HEK293 (cell line): ENCODE results near the gene CEP112.

Experiments
- CTCF ChIA-PET: fragments of 350-600 bp; formaldehyde crosslinking; extraction: SDS; loops from one replicate; lab custom pipeline; 2021; ENCODE audit warnings: antibody characterized with exemption; lab: Yijun Ruan, JAX
- POLR2A ChIA-PET: fragments of 300-600 bp; formaldehyde crosslinking; extraction: SDS; loops from one replicate; lab custom pipeline; 2020; ENCODE audit warnings: antibody characterized with exemption, inconsistent platforms; lab: Yijun Ruan, JAX
- H3K27ac ChIP-seq: fragments of 200-500 bp; sonication (Bioruptor generic); 2 replicates; pipeline ENCODE4 v1.5.1; 2014; ENCODE audit warnings: low read depth, low read length, control low read depth, inconsistent platforms; ENCODE audit errors: extremely low read depth
- H3K36me3 ChIP-seq, 2 experiments: fragments of 200-500 bp in 1 of 2; sonication (Bioruptor generic) in 1 of 2; 1 replicate in 1 of 2; 2 replicates in 1 of 2; pipeline ENCODE4 v1.5.1; 2014 to 2017; ENCODE audit warnings: inconsistent platforms in 2 of 2, low read length in 2 of 2; ENCODE audit not compliant: control insufficient read depth in 2 of 2, insufficient read depth in 1 of 2
- H3K4me1 ChIP-seq: fragments of 200-500 bp; sonication (Bioruptor generic); 2 replicates; pipeline ENCODE4 v1.5.1; 2014; ENCODE audit warnings: mild to moderate bottlenecking, low read length, inconsistent platforms; ENCODE audit not compliant: control insufficient read depth, insufficient read depth
- H3K4me3 ChIP-seq: 2 replicates; pipeline ENCODE4 v1.5.1; 2011; ENCODE audit warnings: low read depth, mild to moderate bottlenecking, control low read depth, low read length, moderate library complexity
- H3K9me3 ChIP-seq: fragments of 200-500 bp; sonication (Bioruptor generic); 2 replicates; pipeline ENCODE4 v1.5.1; 2014; ENCODE audit warnings: low read depth, low read length, inconsistent platforms; ENCODE audit not compliant: control insufficient read depth, insufficient read depth
- ATF2 ChIP-seq: fragments of 450-650 bp; formaldehyde crosslinking; IDR thresholded peaks from 2 replicates; pipeline ENCODE4 v1.5.1; 2016; ENCODE audit warnings: missing biosample characterization, missing genetic modification characterization, low read depth
- MZF1 ChIP-seq: fragments of 450-650 bp; formaldehyde crosslinking; IDR thresholded peaks from 2 replicates; pipeline ENCODE4 v1.5.1; 2017; ENCODE audit warnings: missing biosample characterization, missing genetic modification characterization, borderline replicate concordance
- OSR2 ChIP-seq: fragments of 450-650 bp; formaldehyde crosslinking; IDR thresholded peaks from 2 replicates; pipeline ENCODE4 v1.5.1; 2016; ENCODE audit warnings: missing biosample characterization, missing genetic modification characterization
- OVOL3 ChIP-seq: fragments of 450-650 bp; formaldehyde crosslinking; IDR thresholded peaks from 2 replicates; pipeline ENCODE4 v1.5.1; 2016; ENCODE audit warnings: missing biosample characterization, missing genetic modification characterization
- PRDM10 ChIP-seq: fragments of 450-650 bp; formaldehyde crosslinking; IDR thresholded peaks from 2 replicates; pipeline ENCODE4 v1.5.1; 2016; ENCODE audit warnings: missing biosample characterization, missing genetic modification characterization
- PRDM4 ChIP-seq: fragments of 450-650 bp; formaldehyde crosslinking; IDR thresholded peaks from 2 replicates; pipeline ENCODE4 v1.5.1; 2017; ENCODE audit warnings: missing biosample characterization, missing genetic modification characterization
- ZBTB1 ChIP-seq: fragments of 450-650 bp; formaldehyde crosslinking; IDR thresholded peaks from 2 replicates; pipeline ENCODE4 v1.5.1; 2016; ENCODE audit warnings: missing biosample characterization, missing genetic modification characterization
- ZNF16 ChIP-seq: fragments of 450-650 bp; formaldehyde crosslinking; IDR thresholded peaks from 2 replicates; pipeline ENCODE4 v1.5.1; 2016; ENCODE audit warnings: low read depth, missing biosample characterization, missing genetic modification characterization
- ZNF280C ChIP-seq: fragments of 450-650 bp; formaldehyde crosslinking; IDR thresholded peaks from 2 replicates; pipeline ENCODE4 v1.5.1; 2016; ENCODE audit warnings: missing biosample characterization, missing genetic modification characterization
- ZNF37A ChIP-seq: fragments of 450-650 bp; IDR thresholded peaks from 2 replicates; pipeline ENCODE4 v1.5.1; 2018; ENCODE audit warnings: missing biosample characterization, missing genetic modification characterization
- ZNF423 ChIP-seq: fragments of 450-650 bp; formaldehyde crosslinking; IDR thresholded peaks from 2 replicates; pipeline ENCODE4 v1.5.1; 2016; ENCODE audit warnings: missing biosample characterization, missing genetic modification characterization
- ZNF473 ChIP-seq: fragments of 450-650 bp; formaldehyde crosslinking; IDR thresholded peaks from 2 replicates; pipeline ENCODE4 v1.5.1; 2017; ENCODE audit warnings: missing biosample characterization, missing genetic modification characterization
- ZNF571 ChIP-seq: fragments of 450-650 bp; formaldehyde crosslinking; IDR thresholded peaks from 2 replicates; pipeline ENCODE4 v1.5.0; 2017; ENCODE audit warnings: missing biosample characterization, missing genetic modification characterization
- ZNF623 ChIP-seq: fragments of 450-650 bp; formaldehyde crosslinking; IDR thresholded peaks from 2 replicates; pipeline ENCODE4 v1.5.1; 2016; ENCODE audit warnings: missing biosample characterization, missing genetic modification characterization
- ZNF776 ChIP-seq: fragments of 450-650 bp; formaldehyde crosslinking; IDR thresholded peaks from 2 replicates; pipeline ENCODE4 v1.5.0; 2017; ENCODE audit warnings: missing biosample characterization, missing genetic modification characterization, borderline replicate concordance
- ZXDB ChIP-seq: fragments of 450-650 bp; formaldehyde crosslinking; IDR thresholded peaks from 2 replicates; pipeline ENCODE4 v1.5.1; 2016; ENCODE audit warnings: missing biosample characterization, missing genetic modification characterization
- TF ChIP-seq, protein P1 (sequence below): fragments of 450-650 bp; IDR thresholded peaks from 2 replicates; pipeline ENCODE4 v1.5.1; 2018; ENCODE audit warnings: missing biosample characterization, missing genetic modification characterization
- TF ChIP-seq, protein P2 (sequence below): fragments of 450-650 bp; formaldehyde crosslinking; optimal IDR thresholded peaks from 2 replicates; pipeline ENCODE3; 2016; ENCODE audit warnings: missing biosample characterization, mild to moderate bottlenecking, missing genetic modification characterization

CEP112 gene

GRCh38 chr17:65601145-65601544 is 590.8 kb downstream of the CEP112 start:
- CTCF ChIA-PET = interaction anchor here (0.6 kb wide), 1 partner anchor 12 kb away, joined by 3 read pairs; no protein-coding TSS in a partner anchor
- no peaks in the 10 kb centered on the region for H3K4me1 ChIP-seq

More at GRCh38 chr17:65601145-65601544, 590.8 kb downstream of the CEP112 start:
- no peak overlapping the region for H3K4me3 ChIP-seq
- POLR2A ChIA-PET = no interaction called here
- no peak overlapping the region for H3K27ac ChIP-seq
- H3K36me3 ChIP-seq = no peaks in the 10 kb centered on the region
- TF ChIP-seq MZF1 (tag by site-specific recombination) (no peak), ATF2 (tag by site-specific recombination) (no peak), ZNF16 (no peak), OSR2 (no peak), ZXDB (tag by site-specific recombination) (no peak), ZNF776 (no peak), ZNF473 (no peak), OVOL3 (tag by site-specific recombination) (no peak), ZNF423 (tag by site-specific recombination) (no peak), ZNF37A (tag by site-specific recombination) (no peak), PRDM10 (tag by site-specific recombination) (no peak), ZNF571 (no peak), ZBTB1 (tag by site-specific recombination) (no peak), ZNF280C (tag by site-specific recombination) (no peak), ZNF623 (tag by site-specific recombination) (no peak), PRDM4 (tag by site-specific recombination) (no peak)
- TF ChIP-seq, protein P1, sequence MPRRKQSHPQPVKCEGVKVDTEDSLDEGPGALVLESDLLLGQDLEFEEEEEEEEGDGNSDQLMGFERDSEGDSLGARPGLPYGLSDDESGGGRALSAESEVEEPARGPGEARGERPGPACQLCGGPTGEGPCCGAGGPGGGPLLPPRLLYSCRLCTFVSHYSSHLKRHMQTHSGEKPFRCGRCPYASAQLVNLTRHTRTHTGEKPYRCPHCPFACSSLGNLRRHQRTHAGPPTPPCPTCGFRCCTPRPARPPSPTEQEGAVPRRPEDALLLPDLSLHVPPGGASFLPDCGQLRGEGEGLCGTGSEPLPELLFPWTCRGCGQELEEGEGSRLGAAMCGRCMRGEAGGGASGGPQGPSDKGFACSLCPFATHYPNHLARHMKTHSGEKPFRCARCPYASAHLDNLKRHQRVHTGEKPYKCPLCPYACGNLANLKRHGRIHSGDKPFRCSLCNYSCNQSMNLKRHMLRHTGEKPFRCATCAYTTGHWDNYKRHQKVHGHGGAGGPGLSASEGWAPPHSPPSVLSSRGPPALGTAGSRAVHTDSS = no peak
- TF ChIP-seq, protein P2, sequence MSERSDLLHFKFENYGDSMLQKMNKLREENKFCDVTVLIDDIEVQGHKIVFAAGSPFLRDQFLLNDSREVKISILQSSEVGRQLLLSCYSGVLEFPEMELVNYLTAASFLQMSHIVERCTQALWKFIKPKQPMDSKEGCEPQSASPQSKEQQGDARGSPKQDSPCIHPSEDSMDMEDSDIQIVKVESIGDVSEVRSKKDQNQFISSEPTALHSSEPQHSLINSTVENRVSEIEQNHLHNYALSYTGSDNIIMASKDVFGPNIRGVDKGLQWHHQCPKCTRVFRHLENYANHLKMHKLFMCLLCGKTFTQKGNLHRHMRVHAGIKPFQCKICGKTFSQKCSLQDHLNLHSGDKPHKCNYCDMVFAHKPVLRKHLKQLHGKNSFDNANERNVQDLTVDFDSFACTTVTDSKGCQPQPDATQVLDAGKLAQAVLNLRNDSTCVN = no peak
- TF ChIP-seq, all 188 proteins: peak for 0
- no peaks in the 10 kb centered on the region for H3K9me3 ChIP-seq
